Gastroesophageal sphincter (tissue), 3 donors: ENCODE measurements around the gene WDR75.

Source experiments
- POLR2A ChIP-seq, 2 donors: fragments of 450-650 bp; IDR thresholded peaks; one replicate each; pipeline ENCODE4 v1.6.1; 2017; ENCODE audit warnings: antibody characterized with exemption in 2 of 2, mild to moderate bottlenecking in 2 of 2, moderate library complexity in 1 of 2
- TF ChIP-seq, protein P1 (sequence below), 4 experiments: fragments of 200-600 bp in 2 of 4; fragments of 450-650 bp in 2 of 4; sonication (generic) in 1 of 4; IDR thresholded peaks; one replicate each; pipeline ENCODE4 v1.5.1; 2017 to 2019; ENCODE audit warnings: antibody characterized with exemption in 4 of 4, mild to moderate bottlenecking in 2 of 4, moderate library complexity in 2 of 4

- TF ChIP-seq, protein P1, sequence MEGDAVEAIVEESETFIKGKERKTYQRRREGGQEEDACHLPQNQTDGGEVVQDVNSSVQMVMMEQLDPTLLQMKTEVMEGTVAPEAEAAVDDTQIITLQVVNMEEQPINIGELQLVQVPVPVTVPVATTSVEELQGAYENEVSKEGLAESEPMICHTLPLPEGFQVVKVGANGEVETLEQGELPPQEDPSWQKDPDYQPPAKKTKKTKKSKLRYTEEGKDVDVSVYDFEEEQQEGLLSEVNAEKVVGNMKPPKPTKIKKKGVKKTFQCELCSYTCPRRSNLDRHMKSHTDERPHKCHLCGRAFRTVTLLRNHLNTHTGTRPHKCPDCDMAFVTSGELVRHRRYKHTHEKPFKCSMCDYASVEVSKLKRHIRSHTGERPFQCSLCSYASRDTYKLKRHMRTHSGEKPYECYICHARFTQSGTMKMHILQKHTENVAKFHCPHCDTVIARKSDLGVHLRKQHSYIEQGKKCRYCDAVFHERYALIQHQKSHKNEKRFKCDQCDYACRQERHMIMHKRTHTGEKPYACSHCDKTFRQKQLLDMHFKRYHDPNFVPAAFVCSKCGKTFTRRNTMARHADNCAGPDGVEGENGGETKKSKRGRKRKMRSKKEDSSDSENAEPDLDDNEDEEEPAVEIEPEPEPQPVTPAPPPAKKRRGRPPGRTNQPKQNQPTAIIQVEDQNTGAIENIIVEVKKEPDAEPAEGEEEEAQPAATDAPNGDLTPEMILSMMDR (IDR thresholded peaks at IDR 0.05) = no peak
- TF ChIP-seq POLR2A (IDR thresholded peaks at IDR 0.05) = no peak
These were observed 33.3 kb downstream of the WDR75 start for GRCh38 chr2:189474526-189474925.
